Ureter (tissue), 1 donor: Measurements from ENCODE around the gene SCGB3A2. TPM values are rescaled to one million over a fixed set of nuclear protein-coding genes. Genes with fewer than 3 reads are reported as not detected.
A peak's percentile ranks its signal among the peaks of the same experiment; 100 is the strongest.

Source experiments
- DNase-seq: peaks from one replicate; pipeline ENCODE4 v3.0.0-alpha.2; 2020; ENCODE audit warnings: low spot score
- total RNA-seq: library from RNA; stranded (reverse); gene quantifications from one replicate; pipeline ENCODE4 v1.2.4, GENCODE V29; 2023
- donor health status: DM: yes; HTN: yes; CAD: no.

The SCGB3A2 gene, protein sequence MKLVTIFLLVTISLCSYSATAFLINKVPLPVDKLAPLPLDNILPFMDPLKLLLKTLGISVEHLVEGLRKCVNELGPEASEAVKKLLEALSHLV
- total RNA-seq, result not detected

DNA sequence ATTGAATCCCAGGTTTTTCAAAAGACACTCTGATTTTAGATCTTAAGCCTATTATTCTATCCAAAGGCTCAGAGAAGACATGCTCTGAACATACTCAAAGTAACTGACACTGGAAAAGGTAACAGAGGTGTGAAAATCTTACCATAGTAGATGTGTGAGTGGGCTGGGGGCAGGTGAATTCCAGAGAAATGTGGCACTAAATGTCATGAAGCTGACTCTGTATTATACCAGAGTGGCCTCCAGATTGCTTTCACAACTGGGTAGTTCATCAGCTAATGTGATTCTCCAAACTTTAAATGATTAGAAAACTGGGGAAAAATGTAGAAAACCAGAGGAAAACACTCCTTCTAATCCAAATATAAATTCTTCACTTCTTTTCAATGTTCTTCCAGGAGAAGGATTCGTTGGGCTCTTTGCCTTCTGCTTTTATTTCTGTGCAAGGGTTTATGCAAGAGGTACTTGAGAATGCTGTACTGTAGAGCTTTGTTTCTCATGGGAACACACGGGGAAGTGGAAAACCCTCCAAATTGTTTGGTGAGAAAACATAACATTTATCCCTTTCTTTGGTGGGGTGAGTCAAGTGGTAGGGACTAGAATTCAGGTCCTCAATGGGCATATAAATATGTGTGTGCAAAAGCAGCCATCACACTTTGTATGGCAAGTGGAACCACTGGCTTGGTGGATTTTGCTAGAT lies at the start of gene SCGB3A2:
SCGB3A2 (plus strand) TSS at position 646 of the 694 bp plus-strand sequence. CDS start 93 bp downstream, outside the sequence.
- no peak for DNase-seq

DNA sequence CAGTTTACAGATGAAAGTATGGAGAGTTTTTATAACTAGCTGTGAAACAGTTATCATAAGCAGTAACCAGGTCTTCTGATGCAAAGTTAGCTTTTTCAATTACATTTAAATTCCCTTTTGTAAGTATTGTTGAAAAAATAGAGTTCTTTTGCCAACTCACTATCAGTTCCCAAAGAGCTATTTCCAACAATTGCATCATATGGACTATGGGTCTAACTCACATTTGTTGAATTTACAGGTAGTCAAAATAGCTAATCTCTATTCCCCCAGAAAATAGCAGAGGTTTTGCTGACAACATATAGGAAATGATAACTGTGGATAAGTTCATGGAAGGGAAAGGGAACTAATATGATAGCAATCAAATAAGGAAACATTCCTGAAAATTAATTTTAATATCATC lies 48.5 kb upstream of the SCGB3A2 start:
- no peak for DNase-seq

DNA sequence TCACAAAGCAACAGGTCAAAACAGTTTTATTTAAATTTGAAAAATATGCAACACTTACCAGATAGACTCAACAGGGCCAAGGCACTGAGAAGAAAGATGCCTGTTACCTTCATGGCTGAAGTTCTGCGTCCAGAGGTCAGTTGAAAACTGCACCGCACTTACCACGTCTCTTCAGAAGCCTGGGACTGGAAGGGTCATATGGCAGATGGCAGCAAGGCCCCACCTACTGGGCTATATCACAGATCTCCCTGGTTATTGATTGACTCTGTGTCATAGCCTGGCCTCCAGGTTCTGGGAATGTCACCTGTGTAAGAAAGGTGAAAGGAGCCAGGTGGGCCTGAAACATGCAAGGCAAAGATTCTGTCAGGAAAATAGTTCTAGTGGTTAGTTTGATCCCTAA lies 47.0 kb upstream of the SCGB3A2 start, which contains the start of gene SPINK1:
SPINK1 (minus strand) TSS at position 207 of the 400 bp plus-strand sequence; CDS start at position 113, 94 bp downstream.
- DNase-seq, result no peak

DNA sequence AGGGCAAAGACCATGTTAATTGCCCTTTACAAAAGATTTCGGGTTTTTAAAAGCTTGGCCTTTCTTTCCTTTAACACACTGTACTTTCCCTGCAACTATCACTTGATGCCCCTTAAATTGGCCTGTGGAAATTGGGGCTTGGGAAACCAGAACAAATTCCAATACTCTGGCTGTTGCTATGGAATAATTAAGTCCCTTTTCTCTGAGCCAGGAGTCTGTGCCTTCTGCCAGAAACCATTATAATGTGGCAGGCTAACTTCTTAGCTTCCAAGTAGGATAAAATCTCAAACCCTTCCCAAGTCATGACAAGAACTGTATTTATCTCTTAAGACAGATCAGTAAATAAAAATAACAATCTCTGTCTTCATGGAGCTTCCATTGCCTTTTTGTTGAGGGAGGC lies 46.0 kb upstream of the SCGB3A2 start:
- no peak for DNase-seq

DNA sequence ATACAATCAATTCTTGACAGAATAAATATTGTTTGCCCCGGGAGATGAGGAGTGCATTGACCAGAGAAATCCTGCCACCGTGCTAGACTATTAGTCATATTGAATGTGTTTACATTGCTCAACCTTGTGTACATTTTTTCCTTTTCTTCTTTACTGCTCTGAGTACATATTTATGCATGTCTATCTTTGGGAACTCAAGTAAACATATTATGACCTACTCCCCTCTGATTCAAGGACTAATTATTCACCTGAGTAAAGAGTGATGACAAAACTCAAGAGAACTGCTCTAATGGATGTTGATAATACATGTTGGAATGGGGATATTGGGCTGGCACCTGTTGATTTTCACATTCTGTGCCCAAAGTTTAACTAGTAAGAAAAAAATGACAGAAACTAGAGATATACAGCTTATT lies 43.1 kb upstream of the SCGB3A2 start:
- no peak for DNase-seq

DNA sequence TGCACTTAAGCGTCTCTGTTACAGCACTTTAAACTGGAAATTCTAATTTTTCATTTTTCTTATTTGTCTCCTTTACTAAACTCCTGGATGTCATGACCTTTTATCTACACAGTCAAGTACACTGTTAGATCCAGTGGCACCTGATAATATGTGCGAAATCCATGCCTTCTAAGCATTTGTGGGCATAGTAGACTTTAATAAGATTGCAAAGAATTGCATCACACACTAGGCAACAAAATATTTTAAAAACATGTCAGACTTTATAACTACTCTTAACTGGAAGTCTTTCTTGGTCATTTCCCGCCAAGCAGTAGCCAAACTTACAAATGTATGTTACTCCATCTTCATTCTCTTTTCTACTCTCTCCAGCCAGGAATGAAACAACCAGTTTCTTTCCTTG lies 42.1 kb upstream of the SCGB3A2 start:
- no peak for DNase-seq

DNA sequence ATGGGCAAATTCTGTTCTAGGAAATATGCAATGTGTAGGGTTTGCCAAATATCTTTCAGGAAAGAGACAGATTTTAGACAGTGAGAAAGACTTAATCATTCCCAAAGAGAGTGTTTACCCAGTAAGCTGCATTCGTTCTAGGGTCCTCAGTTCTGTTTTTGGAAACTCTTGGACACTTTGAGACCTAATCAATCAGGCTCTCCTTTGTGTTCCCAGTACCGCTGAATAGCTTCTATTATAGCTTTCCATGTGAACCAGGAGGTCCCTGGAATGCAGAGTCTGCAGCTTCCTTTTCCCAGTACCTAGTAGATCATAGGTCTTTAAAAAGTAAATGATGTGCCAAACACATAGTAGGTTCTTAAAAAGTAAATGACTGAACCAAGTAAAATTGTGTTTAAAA lies 35.6 kb upstream of the SCGB3A2 start:
- DNase-seq, result no peak

DNA sequence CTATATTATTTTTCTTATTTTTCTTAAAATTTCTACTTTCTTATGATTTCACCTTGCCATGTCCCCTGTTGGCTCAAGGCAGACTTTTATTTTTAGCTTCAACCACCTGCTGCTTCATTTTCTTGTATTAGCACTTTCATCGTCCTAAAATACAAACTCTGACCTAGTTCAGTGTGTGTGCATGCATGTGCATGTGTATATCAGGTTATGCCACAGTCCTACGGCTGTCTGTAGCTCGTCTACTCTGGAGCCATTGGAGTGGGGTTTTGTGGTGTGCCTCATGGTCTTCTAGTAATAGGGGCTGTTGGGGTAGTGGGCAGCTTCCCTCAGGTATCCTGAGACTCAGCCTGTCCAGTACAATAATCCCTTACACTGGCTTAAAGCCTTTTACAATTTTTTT lies 33.7 kb upstream of the SCGB3A2 start:
- no peak for DNase-seq

DNA sequence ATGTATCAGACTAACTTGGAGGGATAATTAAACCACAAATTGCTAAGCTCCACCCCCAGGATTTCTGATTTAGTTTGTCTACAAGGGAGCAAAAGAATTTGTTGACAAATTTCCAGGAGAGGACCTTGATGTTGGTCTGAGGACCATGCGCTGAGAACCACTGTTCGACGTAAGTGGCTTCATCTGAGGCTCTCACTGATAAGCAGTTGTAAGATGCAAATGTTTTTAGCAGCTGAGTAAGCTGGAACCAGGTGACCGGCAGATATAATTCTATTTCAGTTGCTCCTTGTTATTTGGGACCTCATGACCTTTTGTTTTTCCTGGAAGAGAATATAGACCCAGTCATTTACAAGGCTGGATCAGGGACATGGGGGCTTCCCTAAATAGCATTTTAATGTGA lies 32.9 kb upstream of the SCGB3A2 start:
- no peak for DNase-seq

DNA sequence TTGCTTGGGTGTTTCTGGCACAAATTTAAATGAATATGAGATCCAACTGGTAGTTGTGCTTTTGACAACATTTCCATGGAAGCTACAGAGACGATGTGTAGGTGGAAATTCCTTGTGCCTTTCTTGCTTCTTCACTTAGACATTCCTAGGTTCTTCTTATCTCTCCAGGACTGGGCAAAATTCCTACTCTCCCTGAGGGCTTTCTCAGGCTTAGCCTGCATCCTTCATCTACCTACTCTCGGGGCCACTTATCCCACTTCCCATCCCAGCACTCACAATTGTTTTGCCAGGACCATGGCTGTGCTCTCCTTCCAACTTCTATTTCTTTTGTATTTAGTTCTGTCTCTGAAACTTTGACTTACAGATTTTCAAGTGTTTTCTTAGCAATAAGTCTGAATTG lies 29.3 kb upstream of the SCGB3A2 start:
- no peak for DNase-seq

DNA sequence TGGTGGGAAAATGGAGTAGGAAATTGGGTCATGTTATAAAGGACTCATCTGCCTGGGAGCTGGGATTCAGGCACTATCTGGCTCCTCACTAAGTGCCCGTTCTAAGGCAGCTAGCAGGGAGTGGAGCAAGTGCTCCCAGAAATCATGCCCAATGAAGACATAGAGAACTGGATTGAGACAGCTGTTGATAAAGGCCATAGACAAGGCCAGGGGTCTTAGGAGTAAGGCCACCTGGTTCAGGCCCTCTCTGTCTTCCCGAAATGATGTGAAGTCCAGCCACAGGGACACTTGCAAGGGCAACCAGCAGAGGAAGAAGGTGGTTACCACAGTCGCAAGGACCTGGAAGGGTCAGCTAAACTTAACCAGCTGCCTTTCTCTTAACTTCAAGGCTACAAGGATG lies 26.9 kb upstream of the SCGB3A2 start:
- no peak for DNase-seq

DNA sequence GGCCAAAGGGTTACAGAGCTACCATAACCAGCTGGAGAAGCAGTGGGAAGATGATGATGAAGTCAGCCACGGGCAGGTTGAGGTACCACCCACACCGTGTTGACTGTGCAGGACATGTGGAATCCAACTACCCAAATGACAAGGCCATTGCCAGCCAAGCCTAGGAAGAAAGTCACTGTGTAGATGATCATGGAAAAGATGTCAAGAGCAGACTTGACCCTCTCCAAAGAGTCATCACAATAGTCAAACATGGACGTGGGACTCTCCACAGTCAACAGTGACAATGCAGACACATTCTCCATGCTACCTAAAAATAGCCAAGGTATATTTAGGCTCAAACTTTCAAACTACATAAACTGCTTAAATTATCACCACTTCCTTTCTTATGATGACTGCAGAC lies 26.1 kb upstream of the SCGB3A2 start:
- DNase-seq, result no peak

DNA sequence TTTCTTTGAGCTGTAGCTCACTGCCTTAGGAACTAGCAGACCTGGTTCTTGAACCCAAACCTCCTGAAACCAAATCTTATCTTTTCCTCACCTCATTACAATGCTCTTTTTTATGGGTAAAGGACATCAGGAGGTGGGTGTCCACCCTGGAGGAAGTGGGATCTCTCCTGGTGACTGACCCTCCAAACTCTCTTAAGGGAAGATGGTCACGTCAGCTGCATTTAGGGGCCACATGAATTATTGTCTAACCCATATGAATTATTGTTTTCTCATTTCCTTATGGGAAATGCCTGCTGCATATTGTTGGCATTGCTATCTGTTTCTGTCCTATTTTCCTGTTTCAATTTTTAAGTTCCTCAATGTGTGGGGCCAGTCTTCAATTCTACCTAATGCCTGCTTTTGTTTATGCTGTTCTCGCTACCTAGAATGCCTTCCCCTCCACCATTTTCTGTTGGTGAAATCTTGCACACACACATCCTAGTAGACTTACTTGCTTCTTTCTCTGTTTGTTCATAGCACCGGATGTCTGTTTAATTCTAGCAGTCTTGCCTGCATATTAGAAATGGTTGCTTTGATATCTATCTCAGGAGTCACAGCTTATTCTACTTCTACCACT lies 25.0 kb upstream of the SCGB3A2 start:
- DNase-seq, result no peak

DNA sequence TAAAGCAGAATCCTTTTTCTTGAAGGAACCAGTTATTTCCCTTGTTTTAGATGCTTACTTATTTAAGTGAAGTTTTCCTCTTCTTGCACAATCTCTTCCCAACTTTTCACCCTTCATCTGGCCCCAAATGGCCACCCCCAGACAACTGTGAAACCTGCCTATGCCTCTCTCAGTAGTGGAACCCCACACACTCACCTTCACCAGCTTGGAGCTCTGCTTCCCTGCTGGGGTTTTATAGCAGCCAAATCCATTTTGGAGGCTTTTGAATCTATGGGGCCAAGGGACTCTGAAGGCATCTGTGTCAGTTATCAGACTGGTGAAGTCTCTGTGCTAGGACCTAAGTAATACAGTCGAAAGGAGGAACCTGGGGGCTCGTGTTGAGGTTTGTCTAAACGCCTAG lies 24.2 kb upstream of the SCGB3A2 start:
- DNase-seq, result no peak

DNA sequence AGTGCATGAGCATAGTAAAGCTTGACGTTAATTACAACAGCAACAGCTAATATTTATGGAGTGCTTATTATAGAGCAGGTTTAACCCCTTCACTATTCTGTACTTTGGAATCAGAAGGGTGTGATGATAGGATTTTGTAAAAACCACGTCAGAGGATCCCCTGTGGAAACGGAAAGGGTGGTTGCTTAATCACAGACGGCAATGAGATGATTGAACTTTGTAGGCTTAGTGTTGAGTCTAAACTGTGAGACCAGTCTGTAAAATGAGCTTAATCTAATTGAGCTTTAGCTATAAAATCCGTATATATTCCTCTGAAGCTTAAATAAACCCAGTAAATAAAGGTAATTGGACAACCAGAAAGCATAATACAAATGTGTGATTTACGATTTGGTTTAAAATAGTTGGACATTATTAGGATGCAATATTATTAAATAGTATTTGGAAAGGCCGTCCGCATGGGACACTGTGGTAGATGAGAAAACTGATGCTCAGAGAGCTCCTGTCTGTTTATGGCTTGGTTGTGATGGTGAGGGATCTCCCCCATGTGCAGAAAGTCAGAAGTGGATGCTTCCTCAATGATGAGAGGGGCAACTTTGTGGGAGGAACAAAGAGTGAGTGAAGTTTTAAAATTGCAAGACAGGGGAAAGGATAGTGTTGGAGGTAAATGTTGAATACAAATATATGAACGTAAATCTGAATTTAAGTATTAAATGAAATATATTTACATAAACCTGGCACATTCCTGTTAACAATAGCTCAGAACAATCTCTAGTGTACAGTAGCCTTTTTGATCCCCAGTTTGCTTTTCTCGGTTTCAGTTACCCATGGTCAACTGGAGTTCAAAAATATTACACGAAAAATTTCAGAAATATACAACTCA lies 23.4 kb upstream of the SCGB3A2 start:
- no peak for DNase-seq

DNA sequence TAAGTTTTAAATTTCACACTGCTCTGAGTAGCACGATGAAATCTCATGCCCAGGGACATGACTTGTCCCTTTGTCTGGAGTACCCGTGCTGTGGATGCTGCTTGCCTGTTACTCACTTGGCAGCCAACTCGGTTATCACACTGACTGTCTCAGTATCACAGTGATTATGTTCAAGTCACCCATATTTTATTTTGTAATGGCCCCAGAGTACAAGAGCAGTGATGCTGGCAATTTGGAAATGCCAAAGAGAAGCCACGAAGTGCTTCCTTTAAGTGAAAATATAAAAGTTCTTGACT lies 22.8 kb upstream of the SCGB3A2 start:
- no peak for DNase-seq

DNA sequence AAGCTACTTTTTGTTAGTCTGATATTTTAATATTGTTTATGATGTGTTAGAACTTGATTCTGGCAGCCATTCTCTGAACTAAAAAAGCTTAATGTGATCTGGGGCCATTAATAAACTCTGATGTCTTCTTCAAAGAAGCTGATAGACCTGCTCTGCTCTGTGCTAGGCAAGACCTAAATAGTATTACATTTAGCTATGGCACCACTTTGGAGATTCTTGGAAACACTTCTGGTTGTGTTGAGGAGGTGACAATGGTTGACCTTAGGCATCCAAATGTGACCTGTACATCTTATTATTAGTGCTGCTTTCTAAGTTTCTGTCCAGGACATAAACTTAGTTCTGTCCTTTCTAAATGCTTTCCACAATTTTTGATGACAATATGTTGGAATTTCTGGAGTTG lies 21.7 kb upstream of the SCGB3A2 start:
- no peak for DNase-seq

DNA sequence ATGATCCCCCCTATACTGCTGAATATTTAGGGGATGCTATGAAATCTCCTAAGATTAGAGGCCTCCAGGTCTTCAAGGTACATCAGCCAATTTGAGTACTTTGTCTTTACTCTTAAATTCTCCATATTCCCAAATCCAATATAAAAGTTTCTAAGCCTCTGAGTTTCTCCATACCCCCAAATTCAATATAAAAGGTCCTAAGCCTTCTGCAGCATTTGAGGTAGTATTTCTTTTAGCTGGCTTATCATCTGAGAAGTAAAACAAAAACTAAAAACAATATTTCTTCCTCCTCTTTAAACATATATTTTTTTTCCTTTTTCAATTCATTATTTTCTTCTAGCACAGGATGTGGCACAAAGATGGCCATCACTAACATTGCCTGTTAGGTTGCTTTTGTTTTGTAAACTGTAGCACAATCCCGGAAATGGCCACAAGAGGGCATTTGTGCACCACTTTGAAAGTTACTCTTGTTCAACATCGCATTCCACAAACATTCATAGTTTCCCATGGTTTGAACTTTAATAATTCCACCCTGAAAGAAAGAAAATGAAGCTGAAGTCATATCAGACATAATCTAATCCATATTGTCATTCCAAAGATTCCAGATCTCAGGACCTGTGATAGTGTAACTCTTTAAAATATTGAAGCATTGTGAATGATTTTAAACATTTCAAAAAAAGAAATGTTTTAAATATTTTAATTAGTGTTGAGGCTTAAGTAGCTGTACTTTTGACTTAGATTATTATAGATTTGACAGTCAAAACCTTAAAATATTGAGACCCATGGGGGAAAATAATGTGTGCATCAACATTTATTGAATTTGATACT lies 21.0 kb upstream of the SCGB3A2 start:
- DNase-seq, result peak; percentile 67

DNA sequence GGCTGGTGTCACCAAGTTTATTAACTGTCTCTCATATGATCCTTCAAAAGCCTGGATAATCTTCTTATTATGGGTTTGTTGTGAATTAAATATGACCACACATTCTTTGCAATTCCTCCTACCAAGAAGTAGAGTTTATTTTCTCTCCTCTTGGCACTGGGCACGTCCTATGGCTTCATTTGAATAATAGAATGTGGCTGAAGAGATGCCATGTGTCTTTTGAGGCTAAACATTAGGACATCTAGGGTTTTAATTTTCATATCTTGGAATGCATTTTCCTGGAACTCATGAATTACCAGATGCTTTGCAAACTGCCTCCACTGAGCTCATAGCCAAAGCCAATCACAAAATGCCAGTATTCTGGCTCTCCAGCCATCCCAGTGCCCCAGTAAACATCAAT lies 19.9 kb upstream of the SCGB3A2 start:
- no peak for DNase-seq

DNA sequence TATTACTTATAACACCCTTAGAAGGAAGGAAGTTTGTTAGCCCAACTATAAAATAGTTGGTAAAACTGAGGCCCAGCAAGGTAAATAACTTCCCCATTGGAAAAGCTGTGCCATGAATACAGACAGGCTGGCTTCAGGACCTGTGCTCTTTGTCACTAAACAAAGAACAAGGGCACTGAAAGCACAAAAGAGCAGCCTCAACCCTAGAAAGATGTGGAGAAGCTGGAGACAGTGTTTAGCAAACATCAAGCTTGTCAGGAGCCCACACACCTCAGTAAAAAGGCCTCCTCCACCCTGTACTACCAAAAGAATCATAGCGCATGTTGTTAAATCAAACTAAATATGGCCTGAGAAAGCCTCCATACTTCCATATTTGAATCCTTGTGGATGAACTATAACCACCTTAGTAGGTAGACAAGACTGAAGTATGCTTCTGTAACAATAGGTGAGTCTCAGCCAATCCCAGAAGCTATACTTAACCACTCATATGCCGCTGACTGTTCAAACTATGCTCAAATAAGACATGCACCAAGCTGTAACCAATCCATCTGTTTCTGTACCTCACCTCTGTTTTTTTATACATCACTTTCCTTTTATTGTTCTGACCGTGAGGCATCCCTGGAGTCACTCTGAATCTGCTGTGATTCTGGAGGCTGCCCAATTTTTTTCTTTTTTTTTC lies 18.4 kb upstream of the SCGB3A2 start:
- DNase-seq, result no peak

DNA sequence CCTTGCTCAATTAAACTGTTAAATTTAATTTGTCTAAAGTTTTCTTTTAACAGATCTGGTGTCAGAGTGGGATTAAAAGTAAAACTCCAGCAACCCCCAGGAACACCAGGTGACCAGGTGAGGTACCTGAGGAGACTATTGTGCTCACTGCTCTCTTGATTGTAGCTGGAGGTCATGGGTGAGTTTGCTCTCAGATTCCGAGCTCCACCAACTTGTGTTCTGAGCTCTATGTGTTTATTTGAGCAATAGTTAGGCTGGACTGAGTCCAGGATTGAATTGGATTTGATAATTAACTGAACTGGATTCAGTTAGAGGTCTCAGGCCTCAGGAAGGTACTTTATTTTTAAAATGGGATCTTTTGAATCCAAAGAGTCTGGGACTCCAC lies 17.9 kb upstream of the SCGB3A2 start:
- no peak for DNase-seq
